Measurements from ENCODE around the gene MYRIP. TPM values are rescaled to one million over a fixed set of nuclear protein-coding genes. Genes with fewer than 3 reads are reported as not detected.

MYRIP gene
- polyA plus RNA-seq, 1 of the 3 experiments (the other 2 are of a cell fraction), result 1.2 TPM

- Histone ChIP-seq H3K36me3 (replicated peaks in 1 of 2; ENCODE audit: control insufficient read depth in 1 of 2, insufficient read depth in 2 of 2, low read length in 1 of 2) (peaks cover 26% of the 10 kb centered on the region in 2 experiments), H3K27me3 (ENCODE audit: insufficient read depth) (no peaks in the 10 kb centered on the region), H3K4me1 (ENCODE audit: control insufficient read depth in 1 of 2, insufficient read depth in 2 of 2, low read depth in 1 of 2, low read length in 1 of 2) (peaks cover 0 to 18% of the 10 kb centered on the region in 2 experiments; a peak in 3 of 4 replicates), H2AFZ (ENCODE audit: low read depth) (peak overlapping the region; percentile 86), H3K9me2 (no peaks in the 10 kb centered on the region), H3K9me3 (no peaks in the 10 kb centered on the region), H3K4me3 (ENCODE audit: low read depth in 2 of 2, low read length in 1 of 2) (peak overlapping the region; percentile 21 to 95; a peak in 2 of 4 replicates), H3K27ac (ENCODE audit: low read depth in 2 of 2, low read length in 1 of 2) (no peak overlapping the region; a peak in 2 of 4 replicates), H3K79me2 (ENCODE audit: insufficient read depth) (peaks cover 21% of the 10 kb centered on the region), H3K9ac (no peak overlapping the region), H3K4me2 (no peak overlapping the region), H4K20me1 (ENCODE audit: insufficient read depth) (0 out of 2 replicates have a peak, but pooled peaks cover 3% of the 10 kb centered on the region), H3F3A (replicated peaks; ENCODE audit: insufficient read depth) (peaks cover 8% of the 10 kb centered on the region)
- 87% methylated on average over 20 of the region's 20 CpGs for WGBS (ENCODE audit: low lambda C conversion rate)
- no peak for TF ChIP-seq FOXM1 (IDR thresholded peaks at IDR 0.05; ENCODE audit: low read depth)
- no peak for TF ChIP-seq JUND (IDR thresholded peaks at IDR 0.05)
- TF ChIP-seq FOXJ3 (CRISPR knock-in tag; IDR thresholded peaks at IDR 0.05), result no peak
- no peak for TF ChIP-seq FOSL2 (IDR thresholded peaks at IDR 0.05; ENCODE audit: borderline replicate concordance, low read depth)
- TF ChIP-seq CHD2 (IDR thresholded peaks at IDR 0.05; ENCODE audit: low read length, partially characterized antibody), result no peak
- TF ChIP-seq MEF2A (IDR thresholded peaks at IDR 0.05; ENCODE audit: borderline replicate concordance, low read depth), result no peak
- no peak for TF ChIP-seq ELF1 (IDR thresholded peaks at IDR 0.05)
- TF ChIP-seq TAF1 (IDR thresholded peaks at IDR 0.05; ENCODE audit: borderline replicate concordance, low read depth, low read length), result no peak
- TF ChIP-seq GABPA (IDR thresholded peaks at IDR 0.05; ENCODE audit: low read depth), result no peak
- no peak for TF ChIP-seq EP300 (IDR thresholded peaks at IDR 0.05; ENCODE audit: borderline replicate concordance in 1 of 2, low read depth in 1 of 2, low read length in 1 of 2)
- no peak for TF ChIP-seq PBX3 (IDR thresholded peaks at IDR 0.05)
- DNase-seq, result no peak
- ChIA-PET CTCF (interaction anchor here (0.7 to 13.0 kb wide), 21 partner anchors 8 to 903 kb away, joined by 3 to 289 read pairs (median 5); partner anchors contain the start of gene RPSA), POLR2A (interaction anchor here (0.6 kb wide), 1 partner anchor 1821 kb away, joined by 3 read pairs; no protein-coding TSS in a partner anchor)
These were observed 499.5 kb downstream of the MYRIP start for GRCh38 chr3:40308725-40309417.

- Histone ChIP-seq H3K4me3 (ENCODE audit: low read depth in 2 of 2, low read length in 1 of 2) (peak within 1 kb of the TSS; percentile 95 to 96), H3K79me2 (ENCODE audit: insufficient read depth) (peaks cover 21% of the 10 kb centered on the region), H3K27me3 (ENCODE audit: insufficient read depth) (no peaks in the 10 kb centered on the region), H4K20me1 (ENCODE audit: insufficient read depth) (0 out of 2 replicates have a peak, but pooled peaks cover 3% of the 10 kb centered on the region), H3K9me3 (no peaks in the 10 kb centered on the region), H3K27ac (ENCODE audit: low read depth in 2 of 2, low read length in 1 of 2) (peak within 1 kb of the TSS; percentile 91 to 96), H3F3A (replicated peaks; ENCODE audit: insufficient read depth) (peaks cover 8% of the 10 kb centered on the region), H3K4me1 (ENCODE audit: control insufficient read depth in 1 of 2, insufficient read depth in 2 of 2, low read depth in 1 of 2, low read length in 1 of 2) (peaks cover 0 to 18% of the 10 kb centered on the region in 2 experiments; a peak in 3 of 4 replicates), H3K9me2 (no peaks in the 10 kb centered on the region), H2AFZ (ENCODE audit: low read depth) (peak within 1 kb of the TSS; percentile 86), H3K36me3 (replicated peaks in 1 of 2; ENCODE audit: control insufficient read depth in 1 of 2, insufficient read depth in 2 of 2, low read length in 1 of 2) (peaks cover 26 to 30% of the 10 kb centered on the region in 2 experiments), H3K4me2 (peak within 1 kb of the TSS; percentile 83), H3K9ac (peak within 1 kb of the TSS; percentile 91)
- CTCF ChIA-PET, result interaction anchor here (0.7 to 13.0 kb wide), 21 partner anchors 8 to 903 kb away, joined by 3 to 289 read pairs (median 5); partner anchors contain the start of gene RPSA
- peak; percentile 96 for DNase-seq
- 5% methylated on average over 33 of the region's 50 CpGs for WGBS (ENCODE audit: low lambda C conversion rate)
- POLR2A ChIA-PET, result interaction anchor here (0.6 kb wide), 1 partner anchor 1821 kb away, joined by 3 read pairs; no protein-coding TSS in a partner anchor
- TF ChIP-seq NFIC (IDR thresholded peaks at IDR 0.05; ENCODE audit: borderline replicate concordance) (no peak), RFX5 (IDR thresholded peaks at IDR 0.05; ENCODE audit: low read length) (no peak), SIN3A (IDR thresholded peaks at IDR 0.05; ENCODE audit: borderline replicate concordance, low read depth, low read length) (no peak; the same call in 1 of the 2 replicates), FOSL2 (IDR thresholded peaks at IDR 0.05; ENCODE audit: borderline replicate concordance, low read depth) (no peak), TCF12 (IDR thresholded peaks at IDR 0.05) (no peak), RXRA (IDR thresholded peaks at IDR 0.05; ENCODE audit: borderline replicate concordance, low read depth) (no peak), TAF1 (IDR thresholded peaks at IDR 0.05; ENCODE audit: borderline replicate concordance, low read depth, low read length) (0 out of 2 replicates have a peak, but pooled peaks have one; percentile 16), POLR2AphosphoS5 (IDR thresholded peaks at IDR 0.05; ENCODE audit: low read depth, low read length) (peak; percentile 79; the same call in 1 of the 2 replicates), RCOR1 (IDR thresholded peaks at IDR 0.05; ENCODE audit: low read length) (peak; percentile 48; the same call in 1 of the 2 replicates), JUND (IDR thresholded peaks at IDR 0.05) (no peak), TEAD4 (IDR thresholded peaks at IDR 0.05; ENCODE audit: borderline replicate concordance, insufficient read depth) (0 out of 2 replicates have a peak, but pooled peaks have one; percentile 41), ELF1 (IDR thresholded peaks at IDR 0.05) (peak; percentile 89), ZBTB33 (IDR thresholded peaks at IDR 0.05; ENCODE audit: borderline replicate concordance, low read depth) (0 out of 2 replicates have a peak, but pooled peaks have one; percentile 10), EP300 (IDR thresholded peaks at IDR 0.05; ENCODE audit: borderline replicate concordance in 1 of 2, low read depth in 1 of 2, low read length in 1 of 2) (0 out of 4 replicates have a peak, but pooled peaks of 1 of the 2 experiments have one; percentile 4)
These were observed 500.1 kb downstream of the MYRIP start, which contains the start of gene EIF1B for GRCh38 chr3:40309418-40309924. EIF1B (plus strand) TSS chr3:40309707; CDS start chr3:40309942, 235 bp downstream.

Data from SK-N-SH (cell line).